ENCODE results near the gene KCNJ5. TPM values are rescaled to one million over a fixed set of nuclear protein-coding genes. Genes with fewer than 3 reads are reported as not detected.

Gene KCNJ5
- total and polyA plus RNA-seq, 10 of the 15 experiments (the other 5 are each of a cell fraction or from before 2014, with no cell fraction given): 0.03 TPM; not detected in 8

- ATAC-seq: no peak
- Histone ChIP-seq H2AFZ (ENCODE audit: control insufficient read depth, low read depth, low read length) (no peak overlapping the region), H3K9me3 (replicated peaks; ENCODE audit: control insufficient read depth, insufficient read depth, low read length) (no peaks in the 10 kb centered on the region), H3K4me1 (ENCODE audit: control insufficient read depth, insufficient read depth, low read length) (no peaks in the 10 kb centered on the region), H3K79me2 (ENCODE audit: control insufficient read depth, insufficient read depth, low read length) (no peaks in the 10 kb centered on the region), H3K27me3 (replicated peaks in 1 of 2; ENCODE audit: control insufficient read depth in 2 of 2, insufficient read depth in 2 of 2, low read length in 1 of 2) (peaks cover 0 to 7% of the 10 kb centered on the region in 2 experiments; a peak in 2 of 4 replicates), H3K36me3 (ENCODE audit: control insufficient read depth in 2 of 2, insufficient read depth in 2 of 2, low read length in 1 of 2) (no peaks in the 10 kb centered on the region), H3K27ac (ENCODE audit: control insufficient read depth, insufficient read depth) (no peak overlapping the region), H3K4me2 (ENCODE audit: control insufficient read depth, insufficient read depth) (no peak overlapping the region), H4K20me1 (ENCODE audit: control insufficient read depth, insufficient read depth) (no peaks in the 10 kb centered on the region; the same call in 1 of the 2 replicates), H3K4me3 (no peak overlapping the region), H3K9ac (ENCODE audit: control insufficient read depth, insufficient read depth, low read length) (no peak overlapping the region)
- WGBS (ENCODE audit: insufficient coverage, insufficient replicate concordance, low lambda C conversion rate, missing lambda C conversion rate): 67% methylated on average over 13 of the region's 13 CpGs
- intact Hi-C loops (cut with micrococcal nuclease; ENCODE audit: unreplicated experiment): no loop called here
- ChIA-PET POLR2A (no interaction called here), SMC1A (ENCODE audit: uncharacterized antibody, unreplicated experiment) (interaction anchor here (0.7 kb wide), 1 partner anchor 57 kb away, joined by 4 read pairs; no protein-coding TSS in a partner anchor), RAD21 (ENCODE audit: unreplicated experiment) (no interaction called here), CTCF (interaction anchor here (1.2 to 4.9 kb wide), 3 partner anchors 14 to 57 kb away, joined by 3 to 21 read pairs (median 6); no protein-coding TSS in a partner anchor)
- BruUV-seq (replicated peaks): no TSS peak
- no peak for DNase-seq (ENCODE audit: low read depth, low spot score)
- FAIRE-seq: no peak
- TF ChIP-seq POU2F2 (IDR thresholded peaks at IDR 0.05; ENCODE audit: borderline replicate concordance, low read depth, low read length) (no peak), BCL3 (IDR thresholded peaks at IDR 0.05; ENCODE audit: borderline replicate concordance, insufficient read depth, low read depth, low read length, poor library complexity, severe bottlenecking) (peak; percentile 65), NFXL1 (IDR thresholded peaks at IDR 0.05; ENCODE audit: borderline replicate concordance) (no peak), CREM (IDR thresholded peaks at IDR 0.05; ENCODE audit: low read depth) (no peak)
- in situ Hi-C loops (cut with MboI): no loop called here
Measured at GRCh38 chr11:128942272-128942612, 51.1 kb downstream of the KCNJ5 start.

- no peak for ATAC-seq
- ChIA-PET POLR2A (no interaction called here), CTCF (interaction anchor here (1.4 to 2.0 kb wide), 3 partner anchors 13 to 58 kb away, joined by 3 to 7 read pairs (median 4); no protein-coding TSS in a partner anchor), RAD21 (ENCODE audit: unreplicated experiment) (no interaction called here), SMC1A (ENCODE audit: uncharacterized antibody, unreplicated experiment) (no interaction called here)
- Histone ChIP-seq H3K4me3 (no peak within 1 kb of the TSS), H3K36me3 (ENCODE audit: control insufficient read depth in 2 of 2, insufficient read depth in 2 of 2, low read length in 1 of 2) (no peaks in the 10 kb centered on the region), H2AFZ (ENCODE audit: control insufficient read depth, low read depth, low read length) (no peak within 1 kb of the TSS), H3K79me2 (ENCODE audit: control insufficient read depth, insufficient read depth, low read length) (no peaks in the 10 kb centered on the region), H3K4me1 (ENCODE audit: control insufficient read depth, insufficient read depth, low read length) (no peaks in the 10 kb centered on the region), H3K9ac (ENCODE audit: control insufficient read depth, insufficient read depth, low read length) (no peak within 1 kb of the TSS), H3K27ac (ENCODE audit: control insufficient read depth, insufficient read depth) (no peak within 1 kb of the TSS), H3K4me2 (ENCODE audit: control insufficient read depth, insufficient read depth) (no peak within 1 kb of the TSS), H4K20me1 (ENCODE audit: control insufficient read depth, insufficient read depth) (no peaks in the 10 kb centered on the region; the same call in 1 of the 2 replicates), H3K9me3 (replicated peaks; ENCODE audit: control insufficient read depth, insufficient read depth, low read length) (no peaks in the 10 kb centered on the region), H3K27me3 (replicated peaks in 1 of 2; ENCODE audit: control insufficient read depth in 2 of 2, insufficient read depth in 2 of 2, low read length in 1 of 2) (peaks cover 0 to 7% of the 10 kb centered on the region in 2 experiments; a peak in 2 of 4 replicates)
- in situ Hi-C loops (cut with MboI) (no loop called here), intact Hi-C loops (cut with micrococcal nuclease; ENCODE audit: unreplicated experiment) (no loop called here)
- no peak for TF ChIP-seq YY1 (IDR thresholded peaks at IDR 0.05; ENCODE audit: low read depth, low read length)
- no peak for TF ChIP-seq ZZZ3 (IDR thresholded peaks at IDR 0.05; ENCODE audit: control insufficient read depth, insufficient read length, low read depth)
- TF ChIP-seq DPF2 (IDR thresholded peaks at IDR 0.05): no peak
- TF ChIP-seq MXI1 (IDR thresholded peaks at IDR 0.05; ENCODE audit: low read depth, low read length): no peak
- TF ChIP-seq ZSCAN29 (IDR thresholded peaks at IDR 0.05): no peak
- no peak for TF ChIP-seq PAX8 (IDR thresholded peaks at IDR 0.05)
- TF ChIP-seq SP1 (IDR thresholded peaks at IDR 0.05; ENCODE audit: low read depth, low read length): no peak
- no peak for TF ChIP-seq ATF3 (IDR thresholded peaks at IDR 0.05; ENCODE audit: borderline replicate concordance, extremely low read depth, low read depth, low read length)
- TF ChIP-seq FOXK2 (IDR thresholded peaks at IDR 0.05): no peak
- TF ChIP-seq IKZF2 (IDR thresholded peaks at IDR 0.05): no peak
- TF ChIP-seq LARP7 (IDR thresholded peaks at IDR 0.05): no peak
- FAIRE-seq: no peak
- no TSS peak for BruUV-seq (replicated peaks)
- DNase-seq (ENCODE audit: low read depth, low spot score): no peak
- 43% methylated on average over 21 of the region's 21 CpGs for WGBS (ENCODE audit: insufficient coverage, insufficient replicate concordance, low lambda C conversion rate, missing lambda C conversion rate)
Measured at GRCh38 chr11:128942817-128943427, 51.8 kb downstream of the KCNJ5 start, which contains the start of gene TP53AIP1. Gene TP53AIP1 (minus strand): TSS chr11:128942871. CDS start chr11:128937818, 5,053 bp downstream.
